Brain microvascular endothelial cell (primary cell): ENCODE measurements around the gene FOXK2.

Experiments
- DNase-seq: peaks from one replicate; pipeline ENCODE4 v3.0.0-alpha.2; 2020
- H3K27ac ChIP-seq: fragments of 250-450 bp; sonication (Bioruptor Pico); 2 replicates; pipeline ENCODE4 v1.5.1; 2020; ENCODE audit warnings: mild to moderate bottlenecking, moderate library complexity
- H3K27me3 ChIP-seq: fragments of 250-450 bp; sonication (Bioruptor Pico); replicated peaks from 2 replicates; pipeline ENCODE4 v1.5.1; 2020; ENCODE audit warnings: mild to moderate bottlenecking
- H3K36me3 ChIP-seq: fragments of 250-450 bp; sonication (Bioruptor Pico); replicated peaks from 2 replicates; pipeline ENCODE4 v1.5.1; 2020; ENCODE audit warnings: mild to moderate bottlenecking
- H3K4me3 ChIP-seq: 2 replicates; pipeline ENCODE4 v1.5.1; 2011; ENCODE audit warnings: low read depth, mild to moderate bottlenecking, control low read depth, low read length, moderate library complexity
- CTCF ChIP-seq: IDR thresholded peaks from 2 replicates; pipeline ENCODE4 v1.5.1; 2011; ENCODE audit warnings: low read depth, mild to moderate bottlenecking, moderate library complexity, low read length, control low read depth, inconsistent platforms; ENCODE audit errors: missing control alignments
- in situ Hi-C: cut with HindIII; loops from 2 replicates; pipeline ENCODE4 v1.10.0; 2017; ENCODE audit warnings: low sequenced_read_pairs, low pct_ligation_motif_present

The FOXK2 gene

DNA sequence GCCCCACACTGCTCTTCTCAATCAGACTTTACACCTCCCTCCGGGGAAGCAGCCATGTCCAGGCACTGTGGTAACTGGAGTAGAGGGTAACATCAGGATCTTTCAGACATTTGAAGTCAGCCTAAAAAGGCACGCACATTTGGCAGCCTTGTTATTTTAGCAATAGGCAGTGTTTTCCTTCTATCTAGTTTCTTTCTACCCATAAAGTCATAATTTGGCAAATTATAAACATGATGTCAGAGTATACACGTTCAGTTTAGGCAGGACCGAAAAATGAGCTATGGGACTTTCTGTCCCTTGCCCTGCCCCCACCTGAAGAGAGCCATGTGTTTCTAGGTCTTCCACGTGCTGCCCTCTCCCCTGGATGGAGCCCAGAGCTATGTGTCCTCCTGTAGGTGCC lies 39.9 kb upstream of the FOXK2 start:
- in situ Hi-C loops, result no loop called here
- H3K27ac ChIP-seq, result no peak overlapping the region
- no peak for DNase-seq
- no peak overlapping the region for H3K4me3 ChIP-seq
- no peak for TF ChIP-seq CTCF
- H3K36me3 ChIP-seq, result peaks cover 37% of the 10 kb centered on the region
- H3K27me3 ChIP-seq, result no peaks in the 10 kb centered on the region

GRCh38 chr17:82480318-82480717 lies 39.2 kb upstream of the FOXK2 start:
- in situ Hi-C loops, result no loop called here
- H3K27ac ChIP-seq, result no peak overlapping the region
- H3K36me3 ChIP-seq, result peaks cover 39% of the 10 kb centered on the region
- no peak for DNase-seq
- no peaks in the 10 kb centered on the region for H3K27me3 ChIP-seq
- no peak for TF ChIP-seq CTCF
- H3K4me3 ChIP-seq, result no peak overlapping the region

GRCh38 chr17:82483204-82483660 lies 36.3 kb upstream of the FOXK2 start:
- no peak overlapping the region for H3K4me3 ChIP-seq
- no peak for TF ChIP-seq CTCF
- H3K36me3 ChIP-seq, result peaks cover 56% of the 10 kb centered on the region
- no peak overlapping the region for H3K27ac ChIP-seq
- no peak for DNase-seq
- in situ Hi-C loops, result no loop called here
- no peaks in the 10 kb centered on the region for H3K27me3 ChIP-seq

- no peak overlapping the region for H3K4me3 ChIP-seq
- H3K27me3 ChIP-seq, result no peaks in the 10 kb centered on the region
- H3K27ac ChIP-seq, result no peak overlapping the region
- TF ChIP-seq CTCF, result no peak
- no peak for DNase-seq
- peaks cover 55% of the 10 kb centered on the region for H3K36me3 ChIP-seq
- in situ Hi-C loops, result no loop called here
Measured at GRCh38 chr17:82483836-82484235, 35.7 kb upstream of the FOXK2 start.

- H3K4me3 ChIP-seq, result no peak overlapping the region
- no peaks in the 10 kb centered on the region for H3K27me3 ChIP-seq
- no peak overlapping the region for H3K27ac ChIP-seq
- DNase-seq, result no peak
- in situ Hi-C loops, result no loop called here
- TF ChIP-seq CTCF, result no peak
- H3K36me3 ChIP-seq, result peaks cover 36% of the 10 kb centered on the region
Measured at GRCh38 chr17:82486231-82487094, 33.1 kb upstream of the FOXK2 start.
